Activated CD8-positive, alpha-beta memory T cell treated with anti-CD3 and anti-CD28 coated beads, Interleukin-2, amount 10 ng/mL, durations not matched to agents 7 days and 5 days (primary cell): Measurements from ENCODE around the gene KMT5C. TPM values are rescaled to one million over a fixed set of nuclear protein-coding genes. Genes with fewer than 3 reads are reported as not detected.

Experiments
- ATAC-seq: fragments of 150-1000 bp; cut with Tn5 transposase; one replicate; pipeline ENCODE4 v1.10.0; 2021; ENCODE audit warnings: moderate library complexity
- CTCF ChIA-PET: fragments of 350-600 bp; sonication (Branson Sonifier 250); formaldehyde crosslinking; loops from one replicate; lab custom pipeline; 2021; ENCODE audit warnings: antibody characterized with exemption; lab: Charles Lee
- DNase-seq: peaks from one replicate; pipeline ENCODE4 v3.0.0-alpha.2; 2020
- H3K27ac Mint-ChIP-seq: one replicate; pipeline ENCODE4 v1.8.0; 2021; ENCODE audit warnings: mild to moderate bottlenecking, mixed read lengths
- H3K27me3 Mint-ChIP-seq: one replicate; pipeline ENCODE4 v1.8.0; 2021; ENCODE audit warnings: mixed read lengths
- H3K36me3 Mint-ChIP-seq: one replicate; pipeline ENCODE4 v1.8.0; 2021; ENCODE audit warnings: mild to moderate bottlenecking, mixed read lengths
- H3K4me1 Mint-ChIP-seq: one replicate; pipeline ENCODE4 v1.8.0; 2021; ENCODE audit warnings: mixed read lengths
- H3K4me3 Mint-ChIP-seq: one replicate; pipeline ENCODE4 v1.8.0; 2021; ENCODE audit warnings: mild to moderate bottlenecking, moderate library complexity, mixed read lengths
- H3K9me3 Mint-ChIP-seq: one replicate; pipeline ENCODE4 v1.8.0; 2022; ENCODE audit warnings: low read depth, mixed read lengths
- total RNA-seq, 2 experiments: library from RNA; stranded (reverse); gene quantifications; one replicate each; pipeline ENCODE4 v1.2.3, GENCODE V29; 2021

The KMT5C gene
- total RNA-seq, 2 experiments from 2014 or later = 26.4 to 35.3 TPM

- Mint-ChIP-seq H3K36me3 (no peaks in the 10 kb centered on the region), H3K9me3 (no peaks in the 10 kb centered on the region), H3K4me3 (peak overlapping the region; percentile 60), H3K27ac (no peak overlapping the region), H3K27me3 (peaks cover 54% of the 10 kb centered on the region), H3K4me1 (peaks cover 31% of the 10 kb centered on the region)
- CTCF ChIA-PET = interaction anchor here (1.7 kb wide), 1 partner anchor 51 kb away, joined by 3 read pairs; no protein-coding TSS in a partner anchor
- ATAC-seq (no peak), DNase-seq (no peak)
Observed at GRCh38 chr19:55353356-55353802, 13.7 kb downstream of the KMT5C start.

DNA sequence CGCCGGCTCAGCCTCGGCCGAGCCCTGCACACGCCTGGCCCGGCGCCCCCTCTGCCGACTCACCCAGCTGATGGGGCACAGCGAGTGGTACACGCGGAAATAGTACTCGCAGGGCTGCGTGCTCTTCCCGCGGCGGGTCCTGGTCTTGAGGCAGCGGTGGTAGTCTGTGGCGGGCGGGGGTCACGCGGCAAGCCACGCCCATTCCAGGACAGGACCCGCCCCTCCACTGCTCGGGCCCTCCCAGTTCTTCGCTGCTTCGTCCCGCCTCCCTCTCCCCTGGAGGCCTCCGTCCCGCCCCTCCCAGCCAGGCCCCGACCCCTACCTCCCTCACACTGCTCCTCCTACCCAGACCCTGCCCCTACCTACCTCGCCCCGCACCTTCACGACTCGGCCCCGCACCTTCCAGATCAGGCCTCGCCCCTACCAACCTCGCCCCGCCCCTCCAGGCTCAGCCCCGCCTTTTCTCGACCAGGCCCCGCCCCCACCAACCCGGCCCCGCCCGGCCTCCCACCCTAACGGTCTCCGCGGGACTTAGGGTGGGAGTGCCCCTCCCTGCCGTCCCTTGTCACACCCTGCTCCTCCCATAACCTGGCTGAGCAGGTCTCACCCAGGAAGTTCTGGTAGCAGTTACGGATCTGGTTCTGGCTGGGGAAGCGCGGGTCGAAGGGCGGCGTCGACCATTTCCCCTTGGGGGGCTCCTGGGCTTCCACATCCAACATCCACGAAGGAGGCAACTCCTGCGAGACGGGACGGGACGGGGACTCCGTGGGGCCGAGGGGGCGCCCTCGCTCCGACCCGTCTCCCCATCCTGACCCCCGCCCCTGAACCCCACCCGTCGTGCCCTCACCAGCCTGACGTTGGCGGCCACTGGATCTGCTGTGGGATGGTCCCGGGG, 14.4 kb downstream of the KMT5C start:
- Mint-ChIP-seq H3K36me3 (no peaks in the 10 kb centered on the region), H3K27ac (peak overlapping the region; percentile 21), H3K4me3 (peak overlapping the region; percentile 60), H3K27me3 (peaks cover 54% of the 10 kb centered on the region), H3K9me3 (no peaks in the 10 kb centered on the region), H3K4me1 (peaks cover 31% of the 10 kb centered on the region)
- DNase-seq (peak; percentile 74), ATAC-seq (peak; percentile 86)
- CTCF ChIA-PET = interaction anchor here (1.9 kb wide), 1 partner anchor 29 kb away, joined by 4 read pairs; the partner anchor contains the start of gene TMEM238

DNA sequence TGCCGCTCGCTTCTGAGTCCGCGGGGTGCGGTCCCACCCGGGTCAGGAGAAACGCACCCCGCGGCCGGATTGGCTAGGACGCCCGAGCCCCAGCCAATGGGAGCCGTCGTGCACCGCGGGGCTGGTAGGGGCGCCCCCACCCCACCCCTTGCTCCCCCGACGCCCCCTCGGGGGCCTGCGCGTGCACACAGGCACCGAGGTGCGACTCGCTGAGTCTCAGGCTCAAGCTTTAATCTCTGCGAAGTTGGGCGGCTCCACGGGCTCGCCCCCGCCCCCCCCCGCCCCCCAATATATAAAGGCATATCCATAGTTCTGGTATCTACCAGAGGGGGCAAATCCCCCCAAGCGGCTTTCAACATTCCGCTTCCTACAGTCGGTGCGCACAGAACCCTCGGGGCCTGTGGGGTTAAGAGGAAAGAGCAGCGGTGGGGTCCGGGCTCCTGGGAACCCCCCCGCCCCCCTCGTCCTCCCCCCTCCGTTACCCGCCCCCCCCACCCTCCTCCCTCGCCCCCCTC, 15.1 kb downstream of the KMT5C start, which contains the start of gene COX6B2:
TSS of gene COX6B2 (minus strand) at position 22 of the 515 bp plus-strand sequence. CDS start 198 bp downstream, outside the sequence.
- Mint-ChIP-seq H3K4me1 (peaks cover 31% of the 10 kb centered on the region), H3K9me3 (no peaks in the 10 kb centered on the region), H3K27ac (peak within 1 kb of the TSS; percentile 21), H3K36me3 (no peaks in the 10 kb centered on the region), H3K27me3 (peaks cover 54% of the 10 kb centered on the region), H3K4me3 (peak within 1 kb of the TSS; percentile 60)
- DNase-seq (no peak), ATAC-seq (no peak)
- CTCF ChIA-PET = interaction anchor here (1.2 to 1.9 kb wide), 2 partner anchors 15 to 29 kb away, joined by 3 to 4 read pairs; partner anchors contain the start of genes KMT5C and TMEM238

DNA sequence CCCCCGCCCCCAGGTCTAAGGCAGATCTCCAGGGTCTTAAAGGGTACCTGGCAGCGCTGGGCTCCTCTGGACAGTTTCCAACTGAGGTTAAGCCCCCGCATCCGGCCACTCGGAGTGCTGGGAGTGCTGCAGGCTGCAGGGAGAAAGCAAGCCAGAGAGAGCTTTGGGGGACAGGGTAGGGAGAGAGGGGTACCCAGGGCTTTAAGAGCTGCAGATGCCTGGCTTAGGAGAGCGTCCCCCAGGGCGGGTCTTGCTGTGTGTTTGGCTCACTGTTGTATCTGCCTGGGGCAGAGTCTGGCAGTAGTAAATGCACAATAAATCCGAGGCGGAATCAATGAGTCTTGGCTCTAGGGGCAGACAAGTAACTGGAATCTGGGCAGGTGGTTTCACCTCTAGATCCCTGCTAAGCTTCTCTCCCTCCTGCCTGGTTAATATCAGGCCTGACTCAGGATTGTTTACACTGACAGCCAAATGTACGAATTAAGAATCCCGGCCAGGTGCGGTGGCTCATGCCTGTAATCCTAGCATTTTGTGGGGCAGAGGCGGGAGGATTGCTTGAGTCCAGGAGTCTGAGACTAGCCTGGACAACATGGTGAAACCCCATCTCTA, 15.6 kb downstream of the KMT5C start:
- H3K27ac Mint-ChIP-seq = no peak overlapping the region
- no peaks in the 10 kb centered on the region for H3K36me3 Mint-ChIP-seq
- peaks cover 54% of the 10 kb centered on the region for H3K27me3 Mint-ChIP-seq
- no peaks in the 10 kb centered on the region for H3K9me3 Mint-ChIP-seq
- peaks cover 31% of the 10 kb centered on the region for H3K4me1 Mint-ChIP-seq
- DNase-seq (no peak), ATAC-seq (no peak)
- no peak overlapping the region for H3K4me3 Mint-ChIP-seq
- CTCF ChIA-PET = interaction anchor here (1.0 to 1.9 kb wide), 3 partner anchors 14 to 28 kb away, joined by 3 to 4 read pairs (median 3); partner anchors contain the start of genes KMT5C and TMEM238

- DNase-seq (no peak), ATAC-seq (no peak)
- peaks cover 29% of the 10 kb centered on the region for H3K27me3 Mint-ChIP-seq
- H3K36me3 Mint-ChIP-seq = no peaks in the 10 kb centered on the region
- H3K4me1 Mint-ChIP-seq = peaks cover 4% of the 10 kb centered on the region
- no peak overlapping the region for H3K27ac Mint-ChIP-seq
- H3K4me3 Mint-ChIP-seq = no peak overlapping the region
- H3K9me3 Mint-ChIP-seq = no peaks in the 10 kb centered on the region
- CTCF ChIA-PET = interaction anchor here (1.3 kb wide), 1 partner anchor 57 kb away, joined by 3 read pairs; no protein-coding TSS in a partner anchor
Observed at GRCh38 chr19:55358493-55358892, 18.8 kb downstream of the KMT5C start.

DNA sequence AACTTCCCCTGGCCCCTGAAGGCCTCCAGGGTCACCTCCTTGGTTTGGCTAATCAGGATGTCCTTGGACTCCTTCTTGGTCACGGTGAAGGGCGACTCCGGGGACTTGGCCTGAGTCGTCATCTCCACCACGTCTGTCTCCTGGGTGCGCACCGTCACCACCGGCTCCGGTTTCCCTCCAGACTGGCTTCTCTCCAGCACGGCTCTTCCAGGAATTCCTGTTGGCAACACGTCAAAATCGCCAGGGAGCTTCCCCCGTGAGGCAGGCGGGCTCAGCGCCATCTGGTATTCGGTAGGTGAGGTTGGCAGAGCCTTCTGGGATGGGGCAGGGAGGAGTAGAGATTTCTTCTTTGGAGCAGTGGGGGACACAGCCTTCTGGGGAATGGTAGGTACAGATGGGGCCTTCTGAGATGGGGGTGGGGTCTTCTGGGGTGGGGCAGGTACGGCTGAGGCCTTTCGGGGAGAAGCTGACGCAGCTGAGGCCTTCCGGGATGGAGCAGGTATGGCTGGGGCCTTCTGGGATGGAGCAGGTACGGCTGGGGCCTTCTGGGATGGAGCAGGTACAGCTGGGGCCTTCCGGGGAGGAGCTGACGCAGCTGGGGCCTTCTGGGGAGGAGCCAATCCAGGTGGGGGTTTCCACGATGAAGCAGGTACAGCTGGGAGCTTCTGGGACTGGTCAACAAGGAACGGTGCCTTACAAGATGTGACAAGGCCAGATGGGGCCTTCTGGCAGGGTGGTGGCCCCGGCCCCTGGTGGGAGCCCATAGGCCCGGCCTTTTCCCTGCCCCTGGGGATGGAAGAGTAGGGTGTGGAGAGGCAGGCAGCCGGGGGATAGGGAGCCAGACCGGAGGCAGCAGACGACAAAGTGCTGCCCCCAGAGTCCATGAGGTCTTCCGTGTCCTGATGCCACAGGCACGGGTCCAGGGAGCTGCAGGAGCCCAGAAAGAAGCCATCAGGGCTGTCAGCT, 19.6 kb downstream of the KMT5C start:
- no peak overlapping the region for H3K4me3 Mint-ChIP-seq
- peaks cover 25% of the 10 kb centered on the region for H3K27me3 Mint-ChIP-seq
- H3K36me3 Mint-ChIP-seq = no peaks in the 10 kb centered on the region
- no peak for ATAC-seq
- CTCF ChIA-PET = interaction anchor here (1.3 kb wide), 1 partner anchor 58 kb away, joined by 3 read pairs; no protein-coding TSS in a partner anchor
- no peak overlapping the region for H3K27ac Mint-ChIP-seq
- no peaks in the 10 kb centered on the region for H3K9me3 Mint-ChIP-seq
- peaks cover under 1% of the 10 kb centered on the region for H3K4me1 Mint-ChIP-seq
- DNase-seq = no peak

DNA sequence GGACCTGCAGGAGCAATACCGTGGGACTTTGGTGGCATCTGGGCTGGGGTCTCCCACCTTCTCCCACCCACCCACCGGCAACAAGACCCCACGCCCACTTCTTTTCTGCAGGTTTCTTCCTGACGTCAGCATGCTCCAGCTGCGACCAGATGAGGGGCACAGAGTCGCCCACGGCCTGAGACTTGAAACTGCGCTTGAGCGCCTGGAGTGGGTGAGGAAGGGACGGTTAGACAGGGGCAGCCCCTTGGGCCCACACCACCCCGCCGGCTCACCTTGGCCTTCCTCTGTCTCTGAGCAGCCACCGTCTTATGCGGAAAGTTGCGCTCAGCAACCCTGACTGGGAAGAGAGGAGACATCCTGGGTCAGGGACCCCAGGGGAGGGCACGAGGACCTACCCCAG, 21.2 kb downstream of the KMT5C start:
- Mint-ChIP-seq H3K27me3 (peaks cover 16% of the 10 kb centered on the region), H3K36me3 (no peaks in the 10 kb centered on the region), H3K9me3 (no peaks in the 10 kb centered on the region), H3K4me3 (no peak overlapping the region), H3K27ac (no peak overlapping the region), H3K4me1 (no peaks in the 10 kb centered on the region)
- CTCF ChIA-PET = no interaction called here
- ATAC-seq (no peak), DNase-seq (no peak)

GRCh38 chr19:55362174-55362989, 22.7 kb downstream of the KMT5C start:
- ATAC-seq = no peak
- CTCF ChIA-PET = interaction anchor here (0.6 to 1.4 kb wide), 3 partner anchors 13 to 61 kb away, joined by 3 to 4 read pairs (median 3); no protein-coding TSS in a partner anchor

GRCh38 chr19:55362990-55363716, 23.5 kb downstream of the KMT5C start, which contains the start of gene GARIN5B:
GARIN5B (minus strand) TSS chr19:55363260; CDS start chr19:55363066, 194 bp downstream.
- Mint-ChIP-seq H3K9me3 (no peaks in the 10 kb centered on the region), H3K4me3 (no peak within 1 kb of the TSS), H3K27me3 (peaks cover 9% of the 10 kb centered on the region), H3K27ac (no peak within 1 kb of the TSS), H3K4me1 (no peaks in the 10 kb centered on the region), H3K36me3 (no peaks in the 10 kb centered on the region)
- ATAC-seq (no peak), DNase-seq (no peak)
- CTCF ChIA-PET = interaction anchor here (0.6 to 1.4 kb wide), 3 partner anchors 14 to 62 kb away, joined by 3 to 4 read pairs (median 3); no protein-coding TSS in a partner anchor

More at GRCh38 chr19:55362174-55362989, 22.7 kb downstream of the KMT5C start:
- no peak for DNase-seq
- Mint-ChIP-seq H3K36me3 (no peaks in the 10 kb centered on the region), H3K27me3 (peaks cover 5% of the 10 kb centered on the region), H3K27ac (no peak overlapping the region), H3K4me3 (no peak overlapping the region), H3K9me3 (no peaks in the 10 kb centered on the region), H3K4me1 (no peaks in the 10 kb centered on the region)

- peaks cover 21% of the 10 kb centered on the region for H3K27me3 Mint-ChIP-seq
- CTCF ChIA-PET = no interaction called here
- no peaks in the 10 kb centered on the region for H3K9me3 Mint-ChIP-seq
- ATAC-seq (no peak), DNase-seq (no peak)
- H3K4me1 Mint-ChIP-seq = peaks cover 2% of the 10 kb centered on the region
- no peaks in the 10 kb centered on the region for H3K36me3 Mint-ChIP-seq
- no peak overlapping the region for H3K4me3 Mint-ChIP-seq
- H3K27ac Mint-ChIP-seq = no peak overlapping the region
Observed at GRCh38 chr19:55365245-55365644, 25.6 kb downstream of the KMT5C start.

DNA sequence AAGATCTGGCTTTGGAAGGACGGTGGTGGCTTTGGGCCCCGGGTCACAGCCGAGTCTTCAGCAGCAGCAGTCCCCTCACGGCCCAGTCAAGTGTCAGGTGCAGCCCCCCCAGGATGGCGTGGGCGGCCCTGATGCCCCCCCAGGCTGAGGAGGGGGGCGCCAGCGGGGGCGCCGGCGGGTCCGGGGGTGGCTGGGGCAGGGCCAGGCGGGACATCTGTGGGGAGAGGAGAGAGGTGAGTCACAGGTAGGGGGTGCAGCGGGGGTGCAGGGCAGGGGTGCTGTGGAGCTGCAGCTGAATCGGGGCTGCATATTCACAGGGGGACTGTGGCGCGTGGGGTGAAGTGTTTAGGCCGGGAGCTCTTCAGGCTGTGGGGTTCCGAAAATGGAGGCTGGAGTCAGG, 26.3 kb downstream of the KMT5C start:
- Mint-ChIP-seq H3K9me3 (no peaks in the 10 kb centered on the region), H3K27me3 (peaks cover 27% of the 10 kb centered on the region), H3K4me3 (no peak overlapping the region), H3K27ac (no peak overlapping the region), H3K4me1 (peaks cover 2% of the 10 kb centered on the region), H3K36me3 (no peaks in the 10 kb centered on the region)
- ATAC-seq (no peak), DNase-seq (no peak)
- CTCF ChIA-PET = interaction anchor here (1.3 kb wide), 1 partner anchor 64 kb away, joined by 4 read pairs; no protein-coding TSS in a partner anchor
